HG03039 (cell line): ENCODE results near the gene RAD51B.

Experiments
- ATAC-seq: cut with Tn5 transposase; IDR thresholded peaks from one replicate; pipeline ENCODE4 v1.9.1; 2021; ENCODE audit warnings: mild to moderate bottlenecking, moderate library complexity; ENCODE audit not compliant: unreplicated experiment

The RAD51B gene

DNA sequence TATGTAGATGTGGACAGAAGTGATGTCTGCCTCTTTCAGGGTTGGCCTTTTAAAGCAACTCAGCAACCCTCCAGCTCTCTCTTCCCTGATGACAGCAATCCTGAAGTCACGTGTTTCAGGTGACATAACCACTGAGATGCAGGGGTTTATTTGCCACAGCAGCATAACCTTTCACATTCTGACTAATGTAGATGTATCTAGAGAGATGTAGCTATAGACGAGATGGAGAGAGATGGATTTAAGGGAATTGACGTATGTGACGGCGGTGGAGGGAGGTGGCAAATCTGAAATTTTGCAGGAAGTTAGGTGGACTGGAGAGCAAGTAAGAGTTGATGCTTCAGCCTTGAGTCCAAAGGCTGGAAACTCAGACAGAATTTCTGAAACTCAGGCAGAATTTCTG, 847.3 kb downstream of the RAD51B start:
- ATAC-seq, result no peak

GRCh38 chr14:68667313-68667791, 847.8 kb downstream of the RAD51B start:
- ATAC-seq, result no peak

- ATAC-seq, result no peak
These were observed 848.4 kb downstream of the RAD51B start for GRCh38 chr14:68668028-68668427.

GRCh38 chr14:68668531-68668930, 849.0 kb downstream of the RAD51B start:
- no peak for ATAC-seq

DNA sequence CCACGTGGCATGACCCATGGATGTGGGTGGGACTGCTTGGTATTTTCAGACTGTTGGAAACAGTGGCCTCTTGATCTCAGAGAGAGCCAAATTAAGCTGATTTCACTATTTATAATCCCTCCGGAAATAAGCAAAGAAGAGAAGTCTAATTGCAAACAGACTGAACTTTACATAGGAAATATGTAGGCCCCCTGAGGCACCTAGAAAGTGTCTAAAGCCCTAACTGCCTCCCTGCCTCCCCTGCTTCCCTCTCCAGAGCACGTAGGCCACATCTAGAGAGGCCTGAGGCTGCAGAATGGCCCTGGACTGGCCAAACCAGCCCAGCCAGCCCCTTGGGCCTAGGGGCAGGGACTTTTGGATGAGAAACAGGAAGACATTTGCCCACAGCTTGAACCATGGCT, 849.5 kb downstream of the RAD51B start:
- no peak for ATAC-seq

- ATAC-seq, result no peak
These were observed 850.2 kb downstream of the RAD51B start for GRCh38 chr14:68669603-68670358.

GRCh38 chr14:68670359-68670715, 850.8 kb downstream of the RAD51B start:
- ATAC-seq, result no peak

- ATAC-seq, result no peak
These were observed 852.3 kb downstream of the RAD51B start for GRCh38 chr14:68671909-68672308.

DNA sequence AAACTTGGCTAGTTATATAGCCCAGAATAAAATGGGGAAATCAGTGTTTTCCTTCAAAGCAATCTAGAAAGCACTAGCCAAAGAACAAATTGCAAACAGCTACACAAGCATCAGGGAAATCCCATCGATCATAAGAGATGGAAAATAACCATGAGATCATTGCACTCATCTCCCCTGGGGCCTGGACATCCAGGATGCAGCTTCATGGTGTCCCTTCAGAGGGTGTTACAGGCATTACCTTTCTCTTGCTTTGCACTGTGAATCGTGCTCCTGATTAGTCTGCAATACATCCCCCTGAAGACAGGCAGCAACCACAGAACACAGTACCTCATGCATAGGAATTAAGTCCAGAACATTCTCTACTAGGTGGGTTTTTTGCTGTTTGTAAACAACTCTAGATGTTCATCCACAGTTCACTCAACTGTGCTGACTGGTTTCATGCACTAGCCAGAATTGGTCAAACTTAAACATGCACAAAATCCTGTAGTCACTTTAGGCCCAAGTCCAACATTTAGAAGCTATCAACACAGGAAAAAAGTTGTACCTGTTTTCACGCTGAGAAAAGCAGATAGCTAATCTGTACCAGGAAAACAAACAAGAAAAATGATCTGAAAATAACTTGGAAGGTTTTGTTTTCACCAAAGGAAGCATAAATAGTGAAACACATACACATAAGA, 853.2 kb downstream of the RAD51B start:
- no peak for ATAC-seq

GRCh38 chr14:68673464-68673863, 853.9 kb downstream of the RAD51B start:
- ATAC-seq, result no peak

DNA sequence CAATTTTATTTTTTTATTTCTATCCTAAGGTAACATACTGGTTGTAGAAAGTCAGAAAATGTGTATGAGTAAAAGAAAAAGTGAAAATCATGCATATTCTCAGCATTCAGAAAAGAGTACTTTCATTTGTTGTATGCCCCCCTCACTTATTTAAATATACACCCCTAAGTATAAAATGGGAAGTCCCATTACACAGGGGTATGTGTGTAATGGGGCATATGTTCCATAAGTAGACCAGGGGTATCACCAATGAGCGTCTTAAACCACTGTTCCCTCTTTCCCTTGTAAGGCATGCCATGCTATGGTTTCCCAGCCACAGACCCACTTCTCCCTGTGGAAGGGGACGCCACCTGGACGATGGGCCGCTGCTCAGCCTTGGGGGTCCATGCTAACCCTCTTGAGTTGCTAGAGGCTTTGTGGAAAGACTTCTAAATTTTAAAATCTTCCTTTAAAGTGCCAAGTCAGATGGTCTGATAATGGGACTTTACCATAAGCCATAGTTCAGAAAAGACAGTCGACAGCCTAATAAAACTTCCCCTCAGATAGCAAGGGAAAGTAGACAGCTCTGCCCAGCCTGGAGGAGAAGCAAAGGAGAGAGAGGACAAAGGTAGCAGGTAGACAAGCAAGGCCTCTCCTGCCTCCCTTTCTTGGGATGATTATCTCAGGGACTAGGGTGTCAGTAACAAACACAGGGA, 855.1 kb downstream of the RAD51B start:
- no peak for ATAC-seq

DNA sequence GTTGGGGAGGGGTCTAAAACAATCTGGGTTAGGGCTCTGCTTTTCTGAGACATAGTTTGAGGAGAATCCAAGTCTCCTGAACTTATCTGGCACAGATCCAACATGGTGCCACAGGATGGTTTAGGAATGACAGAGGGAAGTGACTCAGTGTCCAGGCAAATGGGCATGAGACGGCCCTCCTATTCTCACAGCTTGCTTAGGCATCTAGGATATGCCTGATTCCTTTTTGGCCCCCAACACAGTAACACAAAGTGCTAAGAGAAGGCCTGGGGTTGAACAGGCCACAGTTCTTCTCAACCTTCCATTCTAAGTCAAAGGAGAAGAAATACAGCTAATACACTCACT, 855.6 kb downstream of the RAD51B start:
- ATAC-seq, result no peak

DNA sequence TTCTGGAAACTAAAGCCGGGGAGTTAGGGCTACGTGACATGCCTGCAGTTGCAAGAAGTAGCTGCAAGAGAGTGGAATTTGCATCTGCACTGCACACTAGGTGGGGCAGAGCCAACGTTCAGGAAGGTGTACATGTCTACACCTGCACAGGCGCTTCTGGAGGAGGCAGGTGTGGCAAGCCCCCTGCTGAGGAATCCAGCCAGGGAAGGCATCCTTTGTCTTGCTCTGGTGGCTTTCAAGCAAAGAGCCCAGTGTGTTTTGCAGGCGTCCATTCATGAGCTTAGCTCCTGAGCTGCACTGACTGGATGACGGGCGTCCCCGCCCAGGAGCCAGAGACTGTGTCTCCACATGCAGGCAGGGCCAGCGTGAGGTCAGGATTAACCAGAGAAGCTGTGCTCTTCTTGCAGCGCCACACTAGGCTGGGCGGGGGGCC, 856.9 kb downstream of the RAD51B start:
- no peak for ATAC-seq

DNA sequence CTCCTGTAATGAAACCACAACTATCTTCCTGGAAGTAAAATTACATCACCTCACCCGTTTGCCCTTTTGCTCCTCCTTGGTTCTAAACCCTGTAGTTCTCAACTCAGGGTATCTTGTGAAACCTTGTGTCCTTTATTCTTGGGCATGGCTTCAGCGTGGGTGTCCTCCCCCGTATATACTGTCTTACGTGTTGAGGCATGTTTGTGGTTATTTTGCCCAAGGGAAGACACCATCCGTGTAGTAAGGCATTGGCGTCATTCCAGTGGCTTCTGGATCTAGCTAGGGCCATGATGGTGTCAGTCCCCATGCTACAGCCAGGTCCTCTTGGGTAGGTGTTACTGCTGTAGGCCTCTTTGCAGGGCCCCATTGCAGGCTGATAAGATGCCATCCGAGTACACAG, 857.9 kb downstream of the RAD51B start:
- no peak for ATAC-seq

- no peak for ATAC-seq
These were observed 858.3 kb downstream of the RAD51B start for GRCh38 chr14:68677901-68678300.

DNA sequence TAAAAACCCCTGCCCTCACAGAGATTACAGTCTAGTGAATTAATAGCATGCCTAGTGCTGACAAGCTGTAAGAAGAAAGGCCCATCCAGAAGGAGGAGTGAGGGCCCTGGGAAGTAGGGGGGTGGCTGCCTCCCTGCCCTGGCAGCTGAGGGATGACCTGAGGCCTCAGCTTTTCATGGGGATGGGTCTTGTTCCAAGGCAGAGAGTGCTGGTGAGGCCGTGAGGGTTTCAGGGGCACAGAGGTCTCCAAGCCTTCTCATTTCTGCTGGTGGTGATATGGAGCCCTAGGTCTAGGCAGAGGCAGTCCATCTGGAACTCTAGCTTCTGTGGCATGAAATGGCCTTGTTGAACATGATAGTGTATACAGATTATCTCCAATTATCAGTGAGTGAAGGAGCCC, 858.9 kb downstream of the RAD51B start:
- ATAC-seq, result no peak

DNA sequence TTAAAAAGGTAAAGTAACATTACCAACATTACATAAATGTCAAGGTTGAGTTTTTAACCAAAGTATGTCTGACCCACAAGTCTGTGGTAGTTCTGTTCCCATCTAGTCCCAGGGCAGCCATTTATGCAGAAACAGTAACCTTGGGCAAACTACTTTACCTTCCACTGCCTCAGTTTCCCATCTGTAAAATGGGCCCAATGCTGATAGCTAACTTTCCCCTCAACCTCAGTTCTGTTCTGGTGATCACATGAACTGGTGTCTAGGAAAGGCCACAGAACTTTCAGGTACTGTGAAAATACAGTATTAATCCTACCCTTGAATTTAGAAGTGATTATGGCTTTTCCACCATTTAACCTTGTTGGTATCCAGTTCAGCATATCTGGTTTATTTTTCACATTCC, 859.7 kb downstream of the RAD51B start:
- ATAC-seq, result no peak

GRCh38 chr14:68679746-68680467, 860.3 kb downstream of the RAD51B start:
- ATAC-seq, result no peak

- ATAC-seq, result no peak
These were observed 861.0 kb downstream of the RAD51B start for GRCh38 chr14:68680541-68681051.

DNA sequence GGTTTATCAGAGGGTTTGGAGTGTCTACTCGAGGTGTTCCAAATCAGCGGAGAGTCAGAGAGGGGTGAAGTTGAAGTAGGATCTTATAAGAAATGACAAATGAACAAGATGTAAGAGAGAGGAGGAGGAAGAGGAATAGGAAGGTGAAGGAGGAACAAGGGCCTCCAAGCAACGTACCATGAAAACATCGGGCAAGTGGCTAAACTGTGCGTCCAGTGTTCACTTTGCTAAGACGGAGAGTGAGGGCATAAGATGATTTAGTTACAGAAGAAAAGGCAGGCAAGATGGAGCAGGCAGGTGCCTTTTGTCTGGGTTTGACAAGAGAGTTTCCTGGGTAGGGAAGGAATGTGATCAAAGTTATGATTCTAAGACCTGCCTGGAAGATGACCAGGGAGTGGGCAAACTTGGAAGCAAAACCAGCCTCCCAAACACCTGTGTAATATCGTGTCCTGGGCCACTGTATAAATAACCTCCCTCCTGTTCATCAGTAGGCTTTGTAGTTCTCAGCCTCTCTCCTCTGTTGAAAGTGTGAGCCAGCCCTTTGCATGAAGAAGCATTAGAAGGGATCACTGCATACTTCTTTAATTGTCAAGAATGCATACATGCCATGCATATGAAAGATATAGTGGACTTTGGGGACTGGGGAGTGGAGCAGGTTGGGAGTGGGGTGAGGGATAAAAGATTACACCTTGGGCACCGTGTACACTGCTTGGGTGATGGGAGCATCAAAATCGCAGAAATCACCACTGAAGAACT, 861.9 kb downstream of the RAD51B start:
- no peak for ATAC-seq
